ENCODE data around the gene SLC27A6.
A peak's percentile ranks its signal among the peaks of the same experiment; 100 is the strongest.
"Not testable (repeated sequence)": the region's sequence is repeated elsewhere in the genome, so short reads cannot be mapped to it uniquely, and the experiment has no call there.

Gene SLC27A6, protein sequence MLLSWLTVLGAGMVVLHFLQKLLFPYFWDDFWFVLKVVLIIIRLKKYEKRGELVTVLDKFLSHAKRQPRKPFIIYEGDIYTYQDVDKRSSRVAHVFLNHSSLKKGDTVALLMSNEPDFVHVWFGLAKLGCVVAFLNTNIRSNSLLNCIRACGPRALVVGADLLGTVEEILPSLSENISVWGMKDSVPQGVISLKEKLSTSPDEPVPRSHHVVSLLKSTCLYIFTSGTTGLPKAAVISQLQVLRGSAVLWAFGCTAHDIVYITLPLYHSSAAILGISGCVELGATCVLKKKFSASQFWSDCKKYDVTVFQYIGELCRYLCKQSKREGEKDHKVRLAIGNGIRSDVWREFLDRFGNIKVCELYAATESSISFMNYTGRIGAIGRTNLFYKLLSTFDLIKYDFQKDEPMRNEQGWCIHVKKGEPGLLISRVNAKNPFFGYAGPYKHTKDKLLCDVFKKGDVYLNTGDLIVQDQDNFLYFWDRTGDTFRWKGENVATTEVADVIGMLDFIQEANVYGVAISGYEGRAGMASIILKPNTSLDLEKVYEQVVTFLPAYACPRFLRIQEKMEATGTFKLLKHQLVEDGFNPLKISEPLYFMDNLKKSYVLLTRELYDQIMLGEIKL

DNA sequence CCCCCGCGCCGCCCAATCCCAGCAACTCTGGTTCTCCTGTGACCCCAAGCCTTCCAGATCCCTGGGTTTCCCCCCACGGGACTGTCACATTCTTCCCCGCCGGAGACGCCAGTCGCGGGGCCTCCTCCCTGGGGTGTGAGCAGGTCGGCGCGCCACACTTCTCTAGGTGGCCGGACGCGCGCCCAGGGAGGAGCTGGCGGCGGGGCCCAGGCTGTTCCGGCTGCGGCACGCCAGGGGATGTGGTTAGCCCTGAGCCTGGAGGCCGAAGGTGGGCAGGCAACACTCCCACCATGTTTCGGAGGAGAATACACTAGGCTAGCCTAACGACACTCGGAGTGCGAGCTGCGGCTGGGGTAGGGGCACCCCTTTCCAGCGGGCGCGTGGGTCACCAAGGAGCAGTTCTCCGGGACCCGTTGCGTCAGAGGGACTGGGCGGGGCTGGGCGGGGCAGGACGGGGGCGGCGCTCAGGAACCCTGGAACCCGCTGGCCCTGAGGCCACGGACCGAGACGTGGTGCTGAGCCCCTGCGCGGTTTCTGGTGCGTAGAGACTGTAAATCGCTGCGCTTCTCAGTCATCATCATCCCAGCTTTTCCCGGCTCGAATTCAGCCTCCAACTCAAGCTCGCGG, at the start of gene SLC27A6:
Gene SLC27A6, plus strand, starts transcription at position 478 of the 627 bp plus-strand sequence. CDS start 650 bp downstream, outside the sequence.
- Mint-ChIP-seq H3K4me3 (no peak within 1 kb of the TSS), H3K27me3 (peaks cover 5 to 11% of the 10 kb centered on the region in 2 donors), H3K36me3 (no peaks in the 10 kb centered on the region), H3K9me3 (peaks cover 9 to 16% of the 10 kb centered on the region in 2 donors), H3K4me1 (no peaks in the 10 kb centered on the region), H3K27ac (no peak within 1 kb of the TSS)
- no peak for DNase-seq
- peak in 1 of 2 donors; percentile 27 for ATAC-seq (replicated peaks)

DNA sequence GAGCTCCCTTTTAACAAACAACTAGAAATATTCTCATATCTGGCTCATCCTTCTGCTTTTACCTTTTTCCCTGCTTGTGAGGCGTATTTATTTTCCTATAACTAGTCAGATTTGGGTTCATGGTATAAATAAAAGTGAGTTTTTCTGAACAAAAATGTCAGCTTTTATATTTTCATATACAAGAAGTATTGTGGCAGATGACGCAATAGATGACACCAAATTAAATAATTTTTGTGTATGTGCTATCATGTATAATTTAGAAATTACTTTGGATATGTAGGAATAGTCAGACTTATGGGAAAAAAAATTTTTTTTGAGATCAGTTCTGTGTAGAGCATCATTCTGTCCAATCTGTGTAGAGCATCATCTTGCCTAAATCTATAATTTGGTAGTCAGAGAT, 45.7 kb upstream of the SLC27A6 start:
- Mint-ChIP-seq H3K9me3 (no peaks in the 10 kb centered on the region), H3K4me1 (no peaks in the 10 kb centered on the region), H3K4me3 (no peak overlapping the region), H3K27me3 (no peaks in the 10 kb centered on the region), H3K36me3 (no peaks in the 10 kb centered on the region), H3K27ac (no peak overlapping the region)
- ATAC-seq (replicated peaks) = no peak
- DNase-seq = no peak

DNA sequence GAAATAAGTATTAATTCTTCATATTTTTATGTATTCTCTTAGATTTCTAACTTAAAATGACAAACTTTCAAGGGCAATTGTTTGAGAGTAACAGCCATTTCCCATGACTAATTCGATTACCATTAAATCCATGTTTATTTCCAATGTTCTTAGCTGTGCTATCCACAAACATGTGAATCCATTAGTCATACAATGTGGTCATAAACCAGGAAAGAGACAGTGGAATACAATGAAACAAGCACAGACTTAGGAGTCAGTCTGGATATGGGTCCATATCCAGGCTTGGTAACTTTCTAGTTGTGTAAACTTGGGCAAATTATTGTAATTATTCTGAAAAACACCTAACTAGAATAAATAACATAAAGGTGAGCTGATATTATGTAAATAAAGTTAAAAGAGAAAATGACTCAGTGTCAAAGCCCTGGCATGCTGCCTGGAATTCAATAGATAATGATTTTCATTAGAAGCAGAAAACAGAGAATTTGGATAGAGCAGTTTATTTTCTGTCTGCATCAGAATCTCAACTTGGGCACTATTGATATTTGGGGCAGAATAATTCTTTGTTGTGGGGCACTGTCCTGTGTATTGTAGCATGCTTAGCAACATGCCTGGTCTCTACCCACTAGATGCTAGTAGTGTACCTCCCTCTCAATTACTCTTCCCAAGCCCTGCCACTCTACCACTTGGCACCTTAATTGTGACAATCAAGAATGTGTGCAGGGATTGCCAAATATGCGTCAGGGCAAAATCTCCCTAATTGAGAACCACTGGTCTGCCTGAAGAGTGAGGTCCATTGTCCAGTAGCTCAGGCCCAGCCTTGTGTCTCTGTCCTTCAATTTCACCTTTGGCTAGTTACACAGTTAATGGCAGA, 44.7 kb upstream of the SLC27A6 start:
- H3K27me3 Mint-ChIP-seq = no peaks in the 10 kb centered on the region

DNA sequence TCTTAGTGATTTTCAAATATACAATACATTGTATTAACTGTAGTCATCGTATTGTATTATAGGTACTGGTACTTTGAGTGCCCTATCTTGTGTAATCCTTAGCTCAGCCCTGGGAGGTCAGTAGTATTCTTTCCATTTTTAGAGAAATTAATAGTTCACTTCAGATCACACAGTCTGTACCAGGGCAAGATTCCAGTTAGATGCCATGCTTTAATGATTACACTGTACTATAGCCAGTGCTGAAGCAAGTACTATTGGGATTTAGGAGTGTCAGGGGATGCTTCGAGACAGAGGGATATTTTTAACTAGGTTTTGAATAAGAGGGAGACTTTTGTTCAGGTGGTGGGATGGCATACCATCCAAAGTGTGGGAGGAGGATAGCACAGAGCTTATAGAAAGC, 41.0 kb upstream of the SLC27A6 start:
- no peaks in the 10 kb centered on the region for H3K36me3 Mint-ChIP-seq
- H3K27ac Mint-ChIP-seq = no peak overlapping the region
- no peak overlapping the region for H3K4me3 Mint-ChIP-seq
- DNase-seq = no peak
- peaks cover 0 to 4% of the 10 kb centered on the region in 2 donors for H3K4me1 Mint-ChIP-seq
- ATAC-seq (replicated peaks) = no peak
- H3K9me3 Mint-ChIP-seq = peaks cover 3 to 4% of the 10 kb centered on the region in 2 donors
- no peaks in the 10 kb centered on the region for H3K27me3 Mint-ChIP-seq

More for the DNA sequence above, 44.7 kb upstream of the SLC27A6 start:
- no peak for ATAC-seq (replicated peaks)
- Mint-ChIP-seq H3K4me1 (no peaks in the 10 kb centered on the region), H3K36me3 (no peaks in the 10 kb centered on the region), H3K4me3 (no peak overlapping the region), H3K9me3 (no peaks in the 10 kb centered on the region), H3K27ac (no peak overlapping the region)
- DNase-seq = no peak

DNA sequence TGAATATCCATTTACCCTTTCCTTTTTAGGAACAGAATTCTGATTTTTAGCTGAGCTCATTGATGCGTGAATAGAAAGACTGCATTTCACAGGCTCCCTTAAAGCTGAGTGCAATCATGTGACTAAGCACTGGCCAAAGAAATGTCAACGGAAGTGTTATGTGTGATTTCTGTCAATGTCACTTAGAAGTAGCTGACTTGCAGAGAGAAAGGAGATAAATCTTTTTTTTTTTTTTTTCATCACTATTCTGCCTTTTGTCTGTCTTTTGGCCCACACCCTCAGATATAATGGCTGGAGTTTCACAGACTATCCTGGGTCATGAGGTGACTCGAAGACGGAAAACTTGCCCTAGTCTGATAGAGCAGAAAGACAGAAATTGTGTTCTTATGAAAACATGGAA, 39.3 kb upstream of the SLC27A6 start:
- Mint-ChIP-seq H3K4me1 (peaks cover 0 to 4% of the 10 kb centered on the region in 2 donors), H3K27me3 (no peaks in the 10 kb centered on the region), H3K9me3 (peaks cover 3 to 7% of the 10 kb centered on the region in 2 donors), H3K27ac (no peak overlapping the region), H3K4me3 (no peak overlapping the region), H3K36me3 (no peaks in the 10 kb centered on the region)
- ATAC-seq (replicated peaks) (no peak), DNase-seq (no peak)

DNA sequence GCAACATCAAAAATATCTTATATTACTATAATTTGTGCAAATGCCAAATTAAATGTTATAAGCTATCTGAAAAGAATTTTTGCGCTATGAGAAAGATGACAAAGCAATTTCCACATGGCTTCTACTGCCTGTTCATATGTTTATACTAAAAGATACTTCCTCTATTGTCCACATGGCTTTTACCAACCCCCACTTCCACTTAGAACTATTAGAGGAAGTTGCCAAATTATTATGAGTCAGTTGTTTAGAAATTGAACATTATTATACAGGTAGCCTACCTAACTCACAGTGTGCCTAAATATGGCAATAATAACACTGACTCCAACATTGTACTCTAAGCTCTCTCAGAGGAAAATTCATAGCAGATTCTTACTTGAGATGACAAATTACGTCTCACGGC, 37.6 kb upstream of the SLC27A6 start:
- DNase-seq (no peak), ATAC-seq (replicated peaks) (peak; percentile 31 to 36)
- Mint-ChIP-seq H3K27me3 (no peaks in the 10 kb centered on the region), H3K9me3 (peaks cover 5 to 7% of the 10 kb centered on the region in 2 donors), H3K36me3 (no peaks in the 10 kb centered on the region), H3K4me1 (peaks cover 0 to 4% of the 10 kb centered on the region in 2 donors), H3K4me3 (no peak overlapping the region), H3K27ac (no peak overlapping the region)

DNA sequence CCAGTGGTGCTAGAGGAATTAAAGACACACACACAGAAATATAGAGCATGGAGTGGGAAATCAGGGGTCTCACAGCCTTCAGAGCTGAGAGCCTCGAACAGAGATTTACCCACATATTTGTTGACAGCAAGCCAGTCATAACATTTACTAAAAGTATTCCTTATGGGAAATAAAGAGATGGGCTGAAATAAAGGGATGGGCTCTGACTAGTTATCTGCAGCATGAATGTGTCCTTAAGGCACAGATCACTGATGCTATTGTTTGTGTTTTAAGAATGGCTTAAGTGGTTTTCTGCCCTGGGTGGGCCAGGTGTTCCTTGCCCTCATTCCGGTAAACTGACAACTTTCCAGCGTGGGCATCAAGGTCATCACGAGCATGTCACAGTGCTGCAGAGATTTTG, 33.1 kb upstream of the SLC27A6 start:
- not testable (repeated sequence) for DNase-seq; H3K36me3 Mint-ChIP-seq; H3K4me1 Mint-ChIP-seq; H3K27ac Mint-ChIP-seq; ATAC-seq (replicated peaks); H3K4me3 Mint-ChIP-seq; H3K27me3 Mint-ChIP-seq
- H3K9me3 Mint-ChIP-seq = peaks cover 6 to 11% of the 10 kb centered on the region in 2 donors

DNA sequence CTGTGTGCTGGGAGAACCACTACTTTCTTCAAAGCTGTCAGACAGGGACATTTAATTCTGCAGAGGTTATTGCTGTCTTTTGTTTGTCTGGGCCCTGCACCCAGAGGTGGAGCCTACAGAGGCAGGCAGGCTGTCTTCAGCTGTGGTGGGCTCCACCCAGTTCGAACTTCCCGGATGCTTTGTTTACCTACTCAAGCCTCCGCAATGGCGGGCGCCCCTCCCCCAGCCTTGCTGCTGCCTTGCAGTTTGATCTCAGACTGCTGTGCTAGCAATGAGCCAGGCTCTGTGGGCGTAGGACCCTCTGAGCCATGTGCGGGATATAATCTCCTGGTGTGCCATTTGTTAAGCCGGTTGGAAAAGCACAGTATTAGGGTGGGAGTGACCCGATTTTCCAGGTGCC, 22.2 kb upstream of the SLC27A6 start:
- H3K27me3 Mint-ChIP-seq; ATAC-seq (replicated peaks); H3K9me3 Mint-ChIP-seq; H3K4me3 Mint-ChIP-seq; H3K4me1 Mint-ChIP-seq; H3K27ac Mint-ChIP-seq; H3K36me3 Mint-ChIP-seq; DNase-seq: not testable (repeated sequence)

DNA sequence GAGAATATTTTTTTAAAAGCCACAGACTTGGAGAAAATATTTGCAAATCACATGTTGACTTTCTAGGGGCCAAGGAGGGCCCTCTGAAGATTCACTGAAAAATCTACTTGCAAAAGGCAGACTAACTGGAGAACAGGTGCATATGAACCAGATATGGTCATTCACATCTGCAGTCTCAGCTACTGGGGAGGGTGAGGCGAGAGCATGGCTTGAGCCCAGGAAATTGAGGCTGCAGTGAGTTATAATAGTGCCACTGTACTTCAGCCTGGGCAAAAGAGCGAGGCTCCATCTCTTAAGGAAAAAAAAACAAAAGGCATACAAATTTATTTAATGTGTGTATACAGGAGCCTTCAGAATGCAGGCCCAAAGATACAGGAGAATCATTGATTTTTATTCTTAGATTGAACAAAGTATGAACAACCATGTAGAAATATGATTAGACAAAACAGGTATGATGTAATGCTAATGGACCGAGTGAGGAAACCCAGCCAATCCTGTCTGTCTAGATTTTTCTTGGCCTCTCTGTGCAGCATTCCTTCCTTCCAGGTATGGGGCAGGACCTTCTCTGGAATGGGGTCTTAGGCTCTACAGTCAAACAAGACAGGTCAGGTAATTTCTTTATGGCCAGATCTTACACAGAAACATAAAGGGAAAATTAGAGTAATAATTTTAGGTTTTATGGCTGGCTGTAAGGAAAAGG, 15.3 kb upstream of the SLC27A6 start:
- Mint-ChIP-seq H3K27ac (no peak overlapping the region), H3K4me3 (no peak overlapping the region), H3K27me3 (no peaks in the 10 kb centered on the region), H3K36me3 (no peaks in the 10 kb centered on the region), H3K9me3 (peaks cover 5% of the 10 kb centered on the region in 2 donors), H3K4me1 (no peaks in the 10 kb centered on the region)
- no peak for ATAC-seq (replicated peaks)
- DNase-seq = no peak

DNA sequence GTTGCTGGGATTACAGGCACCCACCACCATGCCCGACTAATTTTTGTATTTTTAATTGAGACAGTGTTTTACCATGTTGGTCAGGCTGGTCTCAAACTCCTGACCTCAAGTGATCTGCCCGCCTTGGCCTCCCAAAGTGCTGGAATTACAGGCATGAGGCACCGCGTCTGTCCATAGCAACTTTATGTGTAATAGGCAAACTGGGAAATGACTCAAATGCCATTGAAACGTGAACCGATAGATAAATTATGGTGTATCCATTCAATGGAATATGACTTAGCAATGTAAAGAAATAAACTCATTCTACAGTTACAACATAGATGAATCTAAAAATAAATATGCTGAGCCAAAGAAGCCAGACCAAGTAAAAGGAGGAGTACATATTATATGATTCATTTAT, 14.0 kb upstream of the SLC27A6 start:
- H3K27me3 Mint-ChIP-seq; H3K36me3 Mint-ChIP-seq; H3K4me1 Mint-ChIP-seq; H3K9me3 Mint-ChIP-seq; ATAC-seq (replicated peaks); DNase-seq; H3K27ac Mint-ChIP-seq; H3K4me3 Mint-ChIP-seq: not testable (repeated sequence)

DNA sequence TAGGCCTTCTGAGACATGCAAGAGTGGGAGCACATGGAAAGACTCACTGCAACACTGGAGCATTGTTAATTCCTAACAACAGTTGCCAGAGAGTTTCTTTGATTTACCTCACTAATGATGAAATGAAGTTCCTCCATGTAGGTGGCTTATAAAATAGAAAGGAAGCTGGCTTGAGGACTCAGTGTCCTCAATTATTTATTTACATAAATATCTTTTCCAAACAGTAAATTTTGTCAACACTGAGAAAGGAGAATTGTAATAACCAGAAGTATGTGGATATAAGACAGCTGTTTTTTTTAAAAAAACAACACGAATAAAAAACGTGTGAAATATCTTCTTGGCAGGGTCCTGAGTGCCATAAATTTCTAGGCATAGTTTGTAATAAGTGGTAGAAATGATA, 9.1 kb upstream of the SLC27A6 start:
- Mint-ChIP-seq H3K4me1 (no peaks in the 10 kb centered on the region), H3K36me3 (no peaks in the 10 kb centered on the region), H3K27ac (no peak overlapping the region), H3K9me3 (peaks cover 9% of the 10 kb centered on the region in 2 donors), H3K27me3 (no peaks in the 10 kb centered on the region), H3K4me3 (no peak overlapping the region)
- ATAC-seq (replicated peaks) (no peak), DNase-seq (no peak)

DNA sequence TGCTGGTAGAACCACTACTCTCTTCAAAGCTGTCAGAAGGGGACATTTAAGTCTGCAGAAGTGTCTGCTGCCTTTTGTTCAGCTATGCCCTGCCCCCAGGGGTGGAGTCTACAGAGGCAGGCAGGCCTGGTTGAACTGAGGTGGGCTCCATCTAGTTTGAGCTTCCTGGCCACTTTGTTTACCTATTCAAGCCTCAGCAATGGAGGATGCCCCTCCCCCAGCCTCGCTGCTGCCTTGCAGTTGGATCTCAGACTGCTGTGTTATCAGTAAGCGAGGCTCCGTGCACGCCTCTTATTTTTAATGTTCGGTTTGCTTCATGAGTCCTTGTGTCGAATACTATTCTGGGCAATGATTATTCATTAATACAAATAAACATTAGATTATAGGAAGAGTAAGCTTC, 3.1 kb upstream of the SLC27A6 start:
- H3K27me3 Mint-ChIP-seq = peaks cover 5 to 11% of the 10 kb centered on the region in 2 donors
- peaks cover 9 to 16% of the 10 kb centered on the region in 2 donors for H3K9me3 Mint-ChIP-seq
- H3K4me1 Mint-ChIP-seq = no peaks in the 10 kb centered on the region
- H3K36me3 Mint-ChIP-seq = no peaks in the 10 kb centered on the region
- ATAC-seq (replicated peaks) = no peak
- DNase-seq = no peak
- no peak overlapping the region for H3K27ac Mint-ChIP-seq
- H3K4me3 Mint-ChIP-seq = no peak overlapping the region

DNA sequence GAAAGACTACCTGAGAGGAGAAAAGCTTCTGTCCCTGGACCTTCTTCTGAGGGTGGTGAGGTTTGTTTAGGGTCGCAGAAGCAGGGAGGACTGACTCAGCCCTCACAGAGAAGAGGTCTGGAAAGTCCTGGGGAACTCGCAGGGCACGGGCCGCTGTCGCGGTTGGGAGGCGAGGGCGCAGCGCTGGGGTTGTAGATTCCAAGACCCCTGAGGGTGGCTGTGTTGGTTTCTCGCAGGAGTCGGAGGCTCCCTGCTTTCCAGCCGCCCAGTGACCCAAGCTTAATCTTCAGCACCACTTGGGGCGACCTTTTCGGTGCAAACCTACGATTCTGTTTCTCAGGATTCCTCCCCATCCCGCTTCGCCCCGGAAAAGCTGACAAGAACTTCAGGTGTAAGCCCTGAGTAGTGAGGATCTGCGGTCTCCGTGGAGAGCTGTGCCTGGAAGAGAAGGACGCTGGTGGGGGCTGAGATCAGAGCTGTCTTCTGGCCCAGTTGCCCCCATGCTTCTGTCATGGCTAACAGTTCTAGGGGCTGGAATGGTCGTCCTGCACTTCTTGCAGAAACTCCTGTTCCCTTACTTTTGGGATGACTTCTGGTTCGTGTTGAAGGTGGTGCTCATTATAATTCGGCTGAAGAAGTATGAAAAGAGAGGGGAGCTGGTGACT, 482 bp downstream of the SLC27A6 start:
- DNase-seq = no peak
- Mint-ChIP-seq H3K4me1 (no peaks in the 10 kb centered on the region), H3K27ac (no peak overlapping the region), H3K4me3 (no peak overlapping the region), H3K9me3 (peaks cover 7 to 10% of the 10 kb centered on the region in 2 donors), H3K27me3 (peaks cover 5 to 11% of the 10 kb centered on the region in 2 donors), H3K36me3 (no peaks in the 10 kb centered on the region)
- no peak for ATAC-seq (replicated peaks)

Data from stimulated activated naive B cell treated with anti-CD40 and anti-IgM and Interleukin-4, amounts not matched to agents 10 μg/mL and 1 μg/mL and 100 μg/mL, for 72 hours (primary cell).